GM19023 (cell line): Measurements from ENCODE around the gene KCNJ4.
"Not testable (repeated sequence)": the region's sequence is repeated elsewhere in the genome, so short reads cannot be mapped to it uniquely, and the experiment has no call there.

Experiments used
- ATAC-seq: cut with Tn5 transposase; IDR thresholded peaks from one replicate; pipeline ENCODE4 v1.9.1; 2021; ENCODE audit warnings: mild to moderate bottlenecking, moderate library complexity; ENCODE audit not compliant: unreplicated experiment

Gene KCNJ4

DNA sequence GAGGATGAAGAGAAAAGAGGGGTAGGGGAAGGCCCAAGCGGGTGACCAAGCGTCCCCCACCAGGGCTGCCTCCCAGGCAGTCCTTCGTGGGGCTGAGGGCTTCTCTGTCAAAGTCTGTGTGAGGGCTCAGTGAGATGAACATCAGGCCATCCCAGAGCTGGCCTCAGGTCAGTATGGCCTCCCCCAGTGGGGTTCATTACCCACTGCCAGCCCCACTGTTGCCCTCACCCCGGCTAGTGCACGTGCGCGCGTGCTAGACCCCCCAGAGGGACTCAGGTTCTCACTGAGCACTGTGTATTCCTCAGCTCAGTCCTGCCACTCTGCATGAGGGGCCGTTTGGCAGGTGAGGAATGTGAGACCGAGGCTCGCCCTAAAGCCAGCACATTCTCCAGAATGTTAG lies 16.2 kb upstream of the KCNJ4 start:
- ATAC-seq: no peak

DNA sequence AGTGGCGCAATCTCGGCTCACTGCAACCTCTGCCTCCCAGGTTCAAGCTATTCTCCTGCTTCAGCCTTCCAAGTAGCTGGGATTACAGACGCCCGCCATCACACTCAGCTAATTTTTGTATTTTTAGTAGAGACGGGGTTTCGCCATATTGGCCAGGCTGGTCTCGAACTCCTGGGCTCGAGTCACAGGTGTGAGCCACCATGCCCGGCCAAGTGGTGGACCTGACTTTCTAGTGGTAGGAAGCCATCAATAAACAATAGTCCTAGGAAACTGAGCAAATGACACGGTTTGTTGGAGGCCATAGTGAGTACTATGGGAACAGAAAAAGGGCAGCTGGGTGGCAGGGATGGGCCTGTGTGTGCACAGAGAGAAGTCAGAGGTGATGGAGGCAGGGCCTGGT lies 15.2 kb upstream of the KCNJ4 start:
- not testable (repeated sequence) for ATAC-seq

DNA sequence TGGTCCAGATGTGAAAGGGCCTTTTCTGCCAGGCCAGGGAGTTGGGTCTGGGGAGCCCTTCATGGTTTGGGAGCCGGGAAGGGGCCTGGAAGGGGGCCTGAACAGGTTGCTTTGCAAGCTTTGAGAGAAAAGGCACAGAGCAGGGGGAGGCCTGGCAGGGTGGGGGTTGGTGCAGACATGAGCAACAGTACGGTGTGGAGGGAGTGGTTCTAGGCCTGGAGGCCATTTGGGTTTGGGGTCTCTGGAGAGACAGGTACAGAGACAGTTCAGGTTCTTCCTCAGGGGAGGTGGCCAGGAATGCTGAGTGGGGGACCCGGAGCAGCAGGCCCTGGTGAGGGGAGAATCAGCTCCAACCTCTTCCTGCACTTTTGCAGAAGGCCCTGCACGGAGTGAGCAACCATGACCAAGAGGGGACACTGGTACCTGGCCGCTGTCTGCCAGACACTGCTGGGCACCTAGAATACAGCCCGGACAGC lies 14.3 kb upstream of the KCNJ4 start:
- no peak for ATAC-seq

DNA sequence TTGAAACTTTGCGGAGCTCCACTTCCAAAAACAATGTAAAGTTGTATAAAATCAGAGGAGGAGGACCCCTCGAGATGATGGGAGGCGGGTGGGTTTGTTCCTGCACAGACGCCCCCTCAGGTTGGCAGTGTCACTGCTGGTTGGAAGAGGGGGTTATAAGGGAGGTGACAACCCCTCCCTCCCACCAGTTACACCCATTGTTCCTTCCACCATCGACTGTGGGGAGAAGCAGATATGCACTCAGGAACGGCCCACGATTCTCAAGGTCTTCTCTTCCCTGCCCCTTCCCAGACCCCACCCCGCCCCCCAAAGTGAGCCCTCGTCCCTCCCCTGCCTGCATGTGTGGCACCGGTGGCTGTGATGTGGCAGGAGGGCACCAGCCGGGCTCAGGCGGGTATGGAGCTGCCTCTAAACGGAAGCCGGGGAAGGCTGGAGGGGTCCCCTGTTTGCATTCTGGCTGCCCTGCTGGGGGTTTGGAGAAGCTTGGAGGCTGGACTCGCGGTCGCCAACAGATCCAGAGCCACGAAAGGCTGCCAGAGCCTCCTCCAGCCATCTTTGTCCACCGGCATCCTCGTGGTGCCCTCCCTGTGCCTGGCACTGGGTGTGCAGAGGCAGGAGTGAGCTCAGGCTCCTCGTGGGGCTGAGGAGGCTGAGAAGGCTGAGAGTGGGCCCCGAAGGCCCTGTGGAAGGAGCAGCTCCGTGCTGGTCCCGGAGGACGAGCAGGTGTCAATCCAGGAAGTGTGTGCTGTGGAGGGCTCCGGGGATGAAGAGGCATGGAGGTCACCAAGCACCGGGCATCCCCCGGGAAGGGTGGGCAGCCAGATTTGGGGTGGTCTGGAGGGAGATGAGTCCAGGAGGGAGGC lies 13.7 kb upstream of the KCNJ4 start:
- ATAC-seq: no peak

DNA sequence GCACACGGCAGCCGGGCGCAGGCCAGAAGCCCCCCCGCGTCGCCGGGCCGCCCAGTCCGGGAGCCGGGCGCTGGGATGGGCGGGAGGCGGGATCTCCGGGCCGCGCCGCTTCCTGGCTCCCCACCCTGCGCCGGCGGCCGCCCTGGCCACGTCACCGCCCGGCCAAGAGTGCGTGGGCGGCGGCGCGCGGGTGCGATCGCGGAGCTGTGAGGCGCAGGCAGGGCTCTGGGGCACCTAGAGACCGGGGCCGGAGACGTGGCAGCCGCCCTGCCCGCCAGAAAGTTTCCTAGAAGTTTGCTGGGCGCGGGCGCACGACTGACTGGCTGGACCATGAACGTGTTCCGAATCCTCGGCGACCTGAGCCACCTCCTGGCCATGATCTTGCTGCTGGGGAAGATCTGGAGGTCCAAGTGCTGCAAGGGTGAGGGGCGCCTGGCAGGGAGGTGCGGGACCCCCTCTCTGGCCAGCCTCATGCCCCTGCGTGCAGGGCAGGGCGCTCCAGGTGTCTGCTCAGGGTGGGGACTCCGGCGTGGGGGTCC lies 13.0 kb upstream of the KCNJ4 start, which contains the start of gene KDELR3:
Gene KDELR3 (plus strand): TSS at position 193 of the 539 bp plus-strand sequence. CDS start 138 bp downstream, at position 331.
- ATAC-seq: no peak

DNA sequence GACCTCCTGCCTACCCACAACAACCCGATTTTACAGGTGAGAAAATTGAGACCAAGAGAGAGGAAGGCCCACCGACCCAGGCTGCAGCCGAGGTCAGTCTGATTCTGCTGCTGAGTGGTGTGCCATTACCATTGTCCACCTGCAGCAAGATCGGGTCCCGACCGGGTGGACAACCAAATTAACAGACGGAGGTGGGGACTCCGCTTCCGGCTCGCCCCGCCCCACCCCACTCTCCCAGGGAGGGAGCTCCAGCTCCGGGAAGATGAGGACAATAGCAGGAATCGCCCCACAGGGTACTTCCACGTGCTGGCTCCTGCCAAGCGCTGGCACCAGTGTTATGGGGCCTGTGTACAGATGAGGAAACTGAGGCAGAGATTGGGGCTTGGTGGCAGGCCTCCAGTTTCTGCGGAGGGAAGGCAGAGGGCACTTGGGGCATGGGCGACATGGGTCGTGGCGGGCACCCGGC lies 12.5 kb upstream of the KCNJ4 start:
- ATAC-seq: no peak

DNA sequence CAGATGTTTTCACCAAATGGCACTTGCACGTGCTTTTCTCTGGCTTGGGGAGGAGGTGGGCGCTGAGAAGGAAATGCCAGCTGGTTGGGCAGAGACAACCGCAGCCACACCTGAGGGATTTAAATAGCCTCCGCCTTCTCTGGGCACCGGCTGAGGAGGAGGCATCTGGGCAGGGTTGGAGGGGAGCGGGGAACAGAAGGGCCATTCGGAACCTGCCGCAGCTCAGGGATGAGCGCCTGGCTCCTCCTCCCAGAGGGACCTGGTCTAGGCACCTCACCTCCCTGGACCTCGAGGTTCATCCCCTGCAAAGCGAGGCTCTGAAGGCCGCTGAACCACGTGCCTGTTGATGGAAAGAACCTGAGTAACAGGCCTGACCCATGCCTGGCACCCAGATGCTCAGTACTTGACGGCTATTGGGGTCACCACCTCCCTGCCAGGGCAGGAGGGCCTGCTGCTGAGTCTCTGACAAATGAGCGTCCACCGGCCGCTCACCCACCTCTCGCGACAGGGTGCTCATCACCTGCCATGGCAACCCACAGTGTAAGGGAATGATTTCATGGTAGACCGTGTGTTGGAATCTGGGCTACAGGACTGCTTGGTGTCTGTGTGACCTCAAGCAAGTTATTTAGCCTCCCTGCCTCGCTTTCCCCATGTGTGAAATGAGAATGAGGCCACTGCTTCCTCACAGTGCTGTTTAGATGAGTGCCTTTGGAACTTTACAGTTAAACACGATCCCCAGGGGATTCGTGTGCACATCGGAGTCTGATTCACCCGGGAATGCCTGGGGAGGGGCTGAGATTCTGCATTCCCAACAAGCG lies 10.9 kb upstream of the KCNJ4 start:
- no peak for ATAC-seq

DNA sequence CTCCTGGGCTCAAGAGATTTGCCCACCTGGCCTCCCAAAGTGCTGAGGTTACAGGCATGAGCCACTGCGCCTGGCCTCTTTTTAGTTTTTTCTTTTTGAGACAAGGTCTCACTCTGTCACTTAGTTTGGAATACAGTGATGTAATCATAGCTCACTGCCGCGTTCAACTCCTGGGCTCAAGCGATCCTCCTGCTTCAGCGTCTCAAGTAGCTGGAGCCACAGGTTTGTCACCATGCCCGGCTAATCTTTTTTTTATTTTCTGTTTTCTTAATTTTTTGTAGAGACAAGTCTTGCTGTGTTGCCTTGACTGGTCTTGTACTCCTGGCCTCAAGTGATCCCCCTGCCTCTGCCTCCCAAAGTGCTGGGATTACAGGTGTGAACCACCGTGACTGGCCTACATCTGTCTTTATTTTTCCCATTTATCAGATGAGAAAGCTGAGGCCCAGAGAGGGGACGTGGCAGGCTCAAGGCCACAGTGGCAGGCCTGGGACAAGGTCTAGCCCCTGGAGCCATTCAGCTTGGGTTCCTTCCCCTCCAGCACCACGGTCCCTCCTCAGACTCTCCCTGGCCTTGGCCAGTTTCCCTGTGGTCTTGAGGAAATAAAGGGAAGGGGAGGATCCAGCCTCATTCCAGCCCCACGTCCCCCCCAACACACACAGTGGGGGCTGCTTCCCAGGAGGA lies 10.1 kb upstream of the KCNJ4 start:
- no peak for ATAC-seq

DNA sequence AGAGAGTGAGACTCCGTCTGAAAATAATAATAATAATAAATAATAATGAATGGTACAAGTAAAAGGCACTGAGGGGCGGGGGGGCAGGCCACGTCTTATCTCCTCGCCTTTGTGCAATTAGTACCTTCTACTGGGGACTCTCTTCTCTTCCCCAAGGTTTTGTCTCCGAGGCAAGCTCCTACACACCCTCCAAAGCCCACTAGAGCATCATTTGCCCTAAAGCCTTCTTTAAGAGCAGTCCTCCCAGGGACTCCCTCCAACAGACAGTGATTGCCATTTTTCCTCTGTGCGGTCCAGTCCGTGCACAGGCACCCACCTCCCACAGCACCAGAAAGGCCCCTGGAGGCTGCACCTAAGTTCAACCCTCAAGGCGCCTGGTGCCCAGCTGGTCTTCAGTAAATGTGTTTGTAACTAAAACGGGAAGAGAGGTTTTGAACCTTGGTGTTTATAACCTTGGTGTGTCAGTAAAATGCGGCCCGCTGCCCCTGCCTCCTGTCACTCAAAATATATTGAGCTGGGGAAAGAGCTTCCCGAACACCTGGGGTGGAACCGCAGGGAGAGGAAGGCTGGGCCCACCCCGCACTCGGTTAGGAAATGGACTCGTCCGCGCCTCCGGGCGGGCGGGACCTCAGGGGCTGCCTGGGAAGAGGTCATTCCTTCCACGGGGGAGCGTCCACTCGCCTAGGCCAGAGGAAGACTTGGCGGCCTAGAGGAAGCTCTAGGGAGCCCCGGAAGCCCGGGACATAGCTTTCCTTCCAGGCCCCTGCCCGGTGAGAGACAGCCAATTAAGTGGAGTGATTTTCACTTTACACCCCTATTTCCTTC lies 8.2 kb upstream of the KCNJ4 start:
- ATAC-seq: no peak

DNA sequence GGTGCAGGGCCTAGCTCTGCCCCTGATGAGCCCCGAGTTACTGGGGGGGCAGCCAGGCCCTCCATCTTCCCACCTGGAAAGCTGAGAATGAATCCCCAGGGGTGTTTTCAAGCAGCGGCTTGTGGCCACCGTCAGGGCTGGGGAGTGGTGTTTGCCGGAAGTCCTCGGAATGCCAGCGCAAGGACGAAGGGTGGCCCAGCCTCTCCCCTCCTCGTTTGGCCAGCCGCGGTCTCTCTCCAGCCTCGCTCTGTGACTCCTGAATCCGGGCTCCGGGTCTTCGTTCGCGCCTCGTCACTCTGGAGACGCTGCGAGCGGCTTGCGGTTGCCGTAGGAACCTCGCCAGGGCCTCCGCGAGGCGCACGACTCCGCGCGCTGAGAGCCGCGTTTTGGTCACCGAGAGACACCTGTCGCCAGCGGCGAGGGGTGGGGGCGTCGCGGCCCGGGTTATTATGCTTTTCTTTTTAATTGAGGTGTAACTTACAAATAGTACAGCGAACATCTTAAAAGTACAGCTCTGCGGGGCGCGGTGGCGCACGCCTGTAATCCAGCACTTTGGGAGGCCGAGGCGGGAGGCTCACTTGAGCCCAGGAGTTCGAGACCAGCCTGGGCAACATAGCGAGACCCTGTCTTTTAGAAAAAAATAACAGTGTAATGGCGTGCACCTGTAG lies 6.5 kb upstream of the KCNJ4 start:
- ATAC-seq: no peak

DNA sequence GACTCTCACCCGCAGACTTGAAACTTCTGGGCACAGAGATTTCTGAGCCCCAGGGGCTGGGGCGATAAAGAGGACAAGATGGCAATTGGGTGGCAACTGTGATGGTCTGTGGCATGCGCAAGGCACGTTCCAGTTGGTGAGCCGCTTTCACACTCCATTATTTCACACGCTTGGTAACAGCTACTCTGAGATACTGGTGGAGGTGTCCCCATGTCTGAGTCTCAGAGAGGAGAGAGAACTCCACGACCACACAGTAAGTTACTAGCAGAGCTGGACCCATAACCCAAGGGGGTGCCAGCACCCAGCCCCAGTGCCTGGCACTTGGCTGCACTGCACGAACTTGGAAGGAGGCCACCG lies 6.0 kb upstream of the KCNJ4 start:
- ATAC-seq: no peak

DNA sequence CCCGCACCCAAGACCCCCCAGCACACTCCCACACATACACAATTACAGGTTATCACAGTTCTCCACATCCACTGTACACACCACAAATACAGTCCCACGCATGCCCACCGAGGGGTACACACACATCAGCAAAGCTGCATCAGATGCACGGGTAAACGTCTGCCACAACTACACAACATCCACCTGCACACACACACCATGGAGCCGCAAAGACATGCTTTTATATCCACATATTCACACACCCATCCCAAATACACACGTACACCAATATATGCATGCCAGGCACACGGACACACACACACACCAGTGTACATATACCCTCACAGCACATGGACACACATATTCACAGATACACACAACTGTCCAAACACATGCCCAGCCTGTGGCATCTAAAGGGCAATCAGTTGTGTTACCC lies 5.4 kb upstream of the KCNJ4 start:
- no peak for ATAC-seq

DNA sequence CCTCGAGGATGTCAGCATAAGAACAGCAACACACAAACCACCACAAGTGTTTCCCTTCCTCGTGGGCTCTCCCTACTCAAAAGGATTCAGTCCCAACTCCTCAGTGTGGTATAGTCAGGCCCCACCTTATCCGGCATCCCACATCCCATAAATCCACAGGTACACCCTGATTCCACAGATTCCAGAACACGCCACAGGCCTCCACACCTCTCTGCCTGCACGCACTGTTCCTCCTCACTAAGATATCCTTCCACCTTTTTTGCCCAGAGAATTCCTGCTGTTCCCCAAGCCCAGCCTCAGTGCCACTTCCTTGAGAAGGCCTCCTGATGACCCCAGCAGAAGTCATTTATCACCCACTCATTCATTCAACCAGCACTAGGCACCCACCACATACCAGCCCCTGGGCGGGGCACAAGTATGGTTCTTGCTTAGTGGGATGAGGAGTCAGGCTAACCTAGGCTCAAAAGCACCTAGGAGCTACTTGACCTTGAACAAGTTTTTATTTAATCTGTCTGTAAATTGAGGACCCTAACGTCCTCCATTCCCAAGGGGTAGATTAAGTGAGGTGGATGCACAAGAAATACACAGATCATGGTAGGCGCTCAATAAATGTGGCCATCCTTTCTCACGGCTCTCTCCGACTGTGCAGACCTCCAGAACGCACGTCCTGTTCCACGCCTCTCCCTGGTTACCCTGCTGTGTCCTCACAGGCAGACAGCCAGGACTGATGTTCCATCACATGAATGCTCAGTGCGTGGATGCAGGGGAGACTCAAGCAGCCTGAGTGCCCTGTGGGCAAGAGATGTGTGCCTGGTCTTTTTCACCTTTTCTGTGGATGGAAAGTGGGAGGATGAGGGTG lies 2.1 kb upstream of the KCNJ4 start:
- ATAC-seq: no peak

DNA sequence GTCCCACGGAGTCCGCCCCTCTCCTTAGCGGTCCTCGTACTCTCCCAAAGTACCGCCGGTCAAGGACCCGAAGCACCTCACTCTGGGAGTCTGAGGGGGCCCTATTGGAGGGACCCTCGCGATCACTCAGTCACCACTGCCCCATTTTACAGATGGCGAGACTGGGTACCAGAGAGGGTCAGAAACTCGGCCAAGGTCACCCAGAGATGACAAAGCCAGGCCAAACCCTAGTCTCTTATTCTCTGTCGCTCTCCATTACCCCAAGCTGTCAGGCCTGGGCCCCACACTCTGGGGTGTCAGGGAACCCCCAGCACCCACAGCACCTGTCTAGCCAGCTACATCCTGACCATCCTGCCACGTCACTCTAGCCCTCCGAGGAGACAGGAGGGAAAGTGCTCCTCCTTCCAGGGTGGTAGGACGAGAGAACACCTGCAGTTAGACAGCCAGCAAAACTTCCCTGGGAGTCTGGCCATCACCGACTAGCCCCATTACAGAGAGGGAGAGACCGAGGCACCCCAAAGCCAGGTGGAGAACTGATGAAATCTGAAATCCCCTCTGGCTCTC lies 1.4 kb upstream of the KCNJ4 start:
- ATAC-seq: no peak

DNA sequence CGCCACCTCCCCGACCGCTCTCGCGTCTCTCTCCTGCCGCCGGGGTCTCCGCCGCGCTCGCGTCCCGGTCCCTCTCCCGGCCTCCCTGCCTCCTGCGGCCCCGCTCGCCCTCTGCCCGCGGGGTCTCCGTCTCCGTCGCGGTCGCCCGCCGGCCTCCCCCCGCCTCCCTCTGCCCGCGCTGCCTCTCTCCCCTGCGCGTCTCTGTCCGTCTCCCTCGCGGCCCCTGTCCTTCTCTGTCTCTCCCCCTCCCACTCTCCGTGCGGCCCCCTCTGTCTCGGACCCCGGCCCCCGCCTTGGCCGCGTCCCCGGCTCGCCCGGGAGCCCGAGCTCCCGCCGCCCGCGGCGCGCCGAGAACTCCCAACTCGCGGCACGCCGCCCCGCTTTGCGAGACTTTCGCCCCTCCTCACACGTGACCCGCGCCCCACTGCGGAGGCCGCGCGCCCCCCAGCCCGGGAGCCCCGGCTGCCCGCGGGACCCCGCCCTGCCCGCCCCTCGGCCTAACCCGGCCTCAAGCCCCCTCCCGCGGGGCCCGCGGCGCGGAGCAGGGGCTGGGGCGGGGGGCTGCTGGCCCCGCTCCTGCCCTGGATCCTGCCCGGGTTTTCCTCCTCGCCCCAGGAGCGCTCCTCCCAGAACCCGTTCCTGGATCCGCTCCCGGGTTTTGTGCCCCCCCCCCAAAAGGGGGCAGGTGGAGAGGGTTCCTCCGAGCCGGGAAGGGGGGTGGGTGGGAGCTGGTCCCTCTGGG lies 702 bp upstream of the KCNJ4 start:
- no peak for ATAC-seq

DNA sequence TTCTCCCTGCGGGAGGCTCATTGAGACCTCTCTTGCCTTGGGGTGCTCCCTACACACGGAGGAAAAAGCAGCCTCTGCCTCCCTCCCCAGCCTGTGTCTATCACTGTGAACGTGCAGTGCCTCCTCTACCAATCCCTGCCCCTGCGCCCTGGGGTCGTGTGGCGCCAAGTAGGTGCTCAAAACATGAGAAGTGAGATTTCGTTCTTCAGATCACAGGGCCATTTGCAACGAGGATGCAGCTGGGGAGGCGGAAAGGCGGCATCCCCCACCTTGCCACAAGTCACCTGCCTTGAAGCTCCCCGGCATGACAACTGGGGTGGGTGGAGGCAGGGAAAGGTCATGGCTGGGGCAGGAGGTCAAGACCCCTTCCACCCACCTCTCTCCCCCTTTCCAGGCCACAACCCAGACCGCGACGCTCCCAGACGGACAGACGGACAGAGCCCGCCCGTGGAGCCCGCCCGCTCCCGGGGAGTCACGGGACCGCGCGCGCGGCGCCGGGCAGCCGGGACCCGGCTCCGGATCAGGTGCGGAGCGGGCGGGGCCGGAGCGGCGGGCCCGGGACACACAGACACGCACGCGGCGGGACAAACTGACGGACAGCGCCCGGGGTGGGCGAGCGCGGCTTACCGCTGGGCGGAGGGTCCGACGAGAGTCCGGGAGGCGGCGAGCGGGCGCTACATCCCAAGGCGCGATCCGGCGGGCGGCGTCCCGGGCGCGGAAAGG lies 485 bp downstream of the KCNJ4 start:
- no peak for ATAC-seq

DNA sequence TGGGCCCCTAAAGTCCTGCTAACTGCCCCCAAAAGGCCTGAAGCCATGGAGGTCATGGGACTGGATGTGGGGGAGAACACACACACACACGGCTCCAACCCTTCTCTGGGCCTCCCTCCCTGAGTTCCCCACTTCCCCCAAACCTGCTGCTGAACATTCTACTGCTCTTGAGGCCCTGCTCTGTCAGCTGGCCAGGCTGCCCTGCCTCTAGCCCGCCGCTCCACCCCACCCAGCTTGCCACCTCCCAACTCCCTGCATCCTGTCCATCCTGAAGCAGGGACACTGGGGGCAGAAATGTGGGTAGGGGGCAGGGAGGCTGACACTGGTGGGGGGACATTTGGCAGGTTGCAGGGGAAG lies 1.0 kb downstream of the KCNJ4 start:
- ATAC-seq: no peak
